KMS-11 (cell line): ENCODE data around the gene SLC18A3.

ENCODE experiments used
- H2AFZ ChIP-seq: fragments of 200-600 bp; sonication (generic); 2 replicates; pipeline ENCODE4 v1.6.1; 2016; ENCODE audit warnings: antibody characterized with exemption, mixed run types, low read depth
- H3K27ac ChIP-seq: fragments of 200-600 bp; sonication (generic); 2 replicates; pipeline ENCODE4 v1.6.1; 2016; ENCODE audit warnings: mild to moderate bottlenecking, mixed run types
- H3K27me3 ChIP-seq: fragments of 200-600 bp; sonication (generic); 2 replicates; pipeline ENCODE4 v1.6.1; 2017; ENCODE audit warnings: mild to moderate bottlenecking, low read depth, mixed run types, moderate library complexity; ENCODE audit not compliant: insufficient read depth
- H3K36me3 ChIP-seq: fragments of 200-600 bp; sonication (generic); 2 replicates; pipeline ENCODE4 v1.6.1; 2017; ENCODE audit warnings: mild to moderate bottlenecking, mixed run types; ENCODE audit not compliant: insufficient read depth
- H3K4me1 ChIP-seq: fragments of 200-600 bp; sonication (generic); 2 replicates; pipeline ENCODE4 v1.6.1; 2016; ENCODE audit warnings: mild to moderate bottlenecking, low read depth, mixed run types; ENCODE audit not compliant: poor library complexity, severe bottlenecking
- H3K4me2 ChIP-seq: fragments of 200-600 bp; sonication (generic); 2 replicates; pipeline ENCODE4 v1.7.0; 2016; ENCODE audit warnings: mild to moderate bottlenecking, mixed run types
- H3K4me3 ChIP-seq: fragments of 200-600 bp; sonication (generic); IDR thresholded peaks from 2 replicates; pipeline ENCODE4 v1.6.1; 2017; ENCODE audit warnings: low read depth, low read length, mixed read lengths; ENCODE audit not compliant: insufficient read depth
- H3K79me2 ChIP-seq: fragments of 200-600 bp; sonication (generic); 2 replicates; pipeline ENCODE4 v1.6.1; 2016; ENCODE audit warnings: low read depth, mixed run types; ENCODE audit not compliant: insufficient read depth
- H3K9ac ChIP-seq: fragments of 200-600 bp; sonication (generic); 2 replicates; pipeline ENCODE4 v1.6.1; 2016; ENCODE audit warnings: mild to moderate bottlenecking, mixed run types
- H4K20me1 ChIP-seq: fragments of 200-600 bp; sonication (generic); 2 replicates; pipeline ENCODE4 v1.6.1; 2016; ENCODE audit warnings: mild to moderate bottlenecking, mixed run types; ENCODE audit not compliant: insufficient read depth
- TF ChIP-seq, protein P1 (sequence below): fragments of 200-600 bp; sonication (generic); conservative IDR thresholded peaks from 2 replicates; pipeline ENCODE4 v1.6.1; 2017; ENCODE audit warnings: low read depth, mild to moderate bottlenecking, antibody characterized with exemption, low read length, moderate library complexity, mixed read lengths

SLC18A3 gene

GRCh38 chr10:49642311-49642710 lies 32.2 kb downstream of the SLC18A3 start:
- H3K4me1 ChIP-seq, result no peaks in the 10 kb centered on the region
- H4K20me1 ChIP-seq, result no peaks in the 10 kb centered on the region
- H3K27me3 ChIP-seq, result no peaks in the 10 kb centered on the region
- no peak overlapping the region for H3K9ac ChIP-seq
- H3K4me3 ChIP-seq, result no peak overlapping the region
- no peak overlapping the region for H2AFZ ChIP-seq
- no peak overlapping the region for H3K27ac ChIP-seq
- H3K36me3 ChIP-seq, result no peaks in the 10 kb centered on the region
- no peak overlapping the region for H3K4me2 ChIP-seq
- H3K79me2 ChIP-seq, result no peaks in the 10 kb centered on the region
- TF ChIP-seq, protein P1, sequence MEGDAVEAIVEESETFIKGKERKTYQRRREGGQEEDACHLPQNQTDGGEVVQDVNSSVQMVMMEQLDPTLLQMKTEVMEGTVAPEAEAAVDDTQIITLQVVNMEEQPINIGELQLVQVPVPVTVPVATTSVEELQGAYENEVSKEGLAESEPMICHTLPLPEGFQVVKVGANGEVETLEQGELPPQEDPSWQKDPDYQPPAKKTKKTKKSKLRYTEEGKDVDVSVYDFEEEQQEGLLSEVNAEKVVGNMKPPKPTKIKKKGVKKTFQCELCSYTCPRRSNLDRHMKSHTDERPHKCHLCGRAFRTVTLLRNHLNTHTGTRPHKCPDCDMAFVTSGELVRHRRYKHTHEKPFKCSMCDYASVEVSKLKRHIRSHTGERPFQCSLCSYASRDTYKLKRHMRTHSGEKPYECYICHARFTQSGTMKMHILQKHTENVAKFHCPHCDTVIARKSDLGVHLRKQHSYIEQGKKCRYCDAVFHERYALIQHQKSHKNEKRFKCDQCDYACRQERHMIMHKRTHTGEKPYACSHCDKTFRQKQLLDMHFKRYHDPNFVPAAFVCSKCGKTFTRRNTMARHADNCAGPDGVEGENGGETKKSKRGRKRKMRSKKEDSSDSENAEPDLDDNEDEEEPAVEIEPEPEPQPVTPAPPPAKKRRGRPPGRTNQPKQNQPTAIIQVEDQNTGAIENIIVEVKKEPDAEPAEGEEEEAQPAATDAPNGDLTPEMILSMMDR, result no peak

GRCh38 chr10:49643241-49644034 lies 33.3 kb downstream of the SLC18A3 start:
- TF ChIP-seq, protein P1, result no peak
- H3K9ac ChIP-seq, result no peak overlapping the region
- no peak overlapping the region for H3K4me2 ChIP-seq

DNA sequence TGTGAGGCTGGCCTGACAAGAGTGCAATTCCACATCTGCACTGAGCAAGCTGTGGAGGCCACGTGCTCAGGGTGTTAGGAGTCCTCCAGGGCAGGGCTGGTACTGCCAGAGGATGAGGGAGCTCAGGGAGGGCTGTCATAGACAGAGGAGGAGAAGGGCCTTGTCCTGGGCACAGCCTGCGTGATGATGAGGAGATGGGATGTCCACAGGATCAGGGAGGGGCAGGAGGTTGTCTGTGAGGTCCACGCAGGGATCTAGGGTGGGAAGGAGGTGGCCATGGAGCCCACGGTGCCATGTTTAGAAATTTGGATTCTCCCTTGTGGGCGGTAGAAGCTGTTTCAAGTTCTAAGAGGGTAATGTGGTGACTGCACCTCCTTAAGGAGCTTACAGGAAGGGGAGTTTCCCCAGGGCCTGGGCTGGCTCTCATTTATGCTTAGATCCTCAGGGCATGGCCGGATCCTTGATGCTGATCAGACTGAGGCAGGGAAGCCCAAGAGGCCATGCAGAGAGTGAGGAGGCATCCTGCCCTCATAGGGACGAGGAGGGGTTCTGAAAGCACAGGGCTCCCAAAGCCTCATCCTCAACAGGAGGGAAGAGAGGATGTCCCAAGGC lies 34.0 kb downstream of the SLC18A3 start:
- H3K27ac ChIP-seq, result no peak overlapping the region
- TF ChIP-seq, protein P1, result no peak
- no peak overlapping the region for H3K9ac ChIP-seq
- H3K4me3 ChIP-seq, result no peak overlapping the region
- H3K79me2 ChIP-seq, result no peaks in the 10 kb centered on the region
- H3K4me1 ChIP-seq, result no peaks in the 10 kb centered on the region
- no peaks in the 10 kb centered on the region for H4K20me1 ChIP-seq
- H3K4me2 ChIP-seq, result no peak overlapping the region
- H3K27me3 ChIP-seq, result no peaks in the 10 kb centered on the region
- no peak overlapping the region for H2AFZ ChIP-seq
- H3K36me3 ChIP-seq, result no peaks in the 10 kb centered on the region

More at GRCh38 chr10:49643241-49644034, 33.3 kb downstream of the SLC18A3 start:
- no peaks in the 10 kb centered on the region for H3K79me2 ChIP-seq
- no peak overlapping the region for H3K27ac ChIP-seq
- H3K36me3 ChIP-seq, result no peaks in the 10 kb centered on the region
- H3K27me3 ChIP-seq, result no peaks in the 10 kb centered on the region
- no peaks in the 10 kb centered on the region for H3K4me1 ChIP-seq
- H2AFZ ChIP-seq, result no peak overlapping the region
- H3K4me3 ChIP-seq, result no peak overlapping the region
- H4K20me1 ChIP-seq, result no peaks in the 10 kb centered on the region

DNA sequence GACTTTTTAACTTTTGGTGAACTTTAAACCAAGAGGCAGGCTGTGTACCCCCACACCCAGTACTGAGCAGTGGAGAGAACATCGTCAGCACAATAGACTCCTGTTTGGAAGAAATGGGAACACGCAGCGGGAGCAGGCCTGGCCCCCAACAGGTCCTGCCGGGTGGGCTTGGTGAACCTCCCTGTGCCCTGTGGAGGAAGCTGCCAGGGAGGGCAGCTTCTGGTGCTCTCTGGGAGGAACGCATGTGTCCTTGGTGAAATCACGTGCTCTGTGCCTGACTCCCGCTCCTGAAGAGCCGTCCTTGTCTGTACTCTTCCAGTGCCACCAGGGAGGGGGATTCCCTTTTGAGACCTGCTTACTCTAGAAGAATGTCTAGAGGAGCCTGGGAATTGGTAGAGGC lies 35.3 kb downstream of the SLC18A3 start:
- TF ChIP-seq, protein P1, result no peak
- Histone ChIP-seq H3K27me3 (no peaks in the 10 kb centered on the region), H3K9ac (no peak overlapping the region), H4K20me1 (no peaks in the 10 kb centered on the region), H3K36me3 (no peaks in the 10 kb centered on the region), H3K79me2 (no peaks in the 10 kb centered on the region), H2AFZ (no peak overlapping the region), H3K27ac (no peak overlapping the region), H3K4me3 (no peak overlapping the region), H3K4me2 (no peak overlapping the region), H3K4me1 (no peaks in the 10 kb centered on the region)
